NCI-H460 (cell line): ENCODE results near the gene GFRAL. TPM values are rescaled to one million over a fixed set of nuclear protein-coding genes. Genes with fewer than 3 reads are reported as not detected.
"Not testable (repeated sequence)": the region's sequence is repeated elsewhere in the genome, so short reads cannot be mapped to it uniquely, and the experiment has no call there.

Source experiments
- DNase-seq: peaks from one replicate; pipeline ENCODE4 v3.0.0-alpha.2; 2016; ENCODE audit warnings: low read depth; ENCODE audit errors: extremely low read depth
- polyA plus RNA-seq: library from polyadenylated mRNA; depleted of rRNA; stranded (reverse); fragments of >200 nt; gene quantifications from 2 replicates; pipeline ENCODE4 v1.2.3, GENCODE V29; 2014; cell fraction: nucleus; rRNA removed
- total RNA-seq: library from RNA; depleted of rRNA; stranded (reverse); fragments of >200 nt; shearing (Covaris generic); gene quantifications from 2 replicates; pipeline ENCODE4 v1.2.3, GENCODE V29; 2014; rRNA removed

GFRAL gene, protein sequence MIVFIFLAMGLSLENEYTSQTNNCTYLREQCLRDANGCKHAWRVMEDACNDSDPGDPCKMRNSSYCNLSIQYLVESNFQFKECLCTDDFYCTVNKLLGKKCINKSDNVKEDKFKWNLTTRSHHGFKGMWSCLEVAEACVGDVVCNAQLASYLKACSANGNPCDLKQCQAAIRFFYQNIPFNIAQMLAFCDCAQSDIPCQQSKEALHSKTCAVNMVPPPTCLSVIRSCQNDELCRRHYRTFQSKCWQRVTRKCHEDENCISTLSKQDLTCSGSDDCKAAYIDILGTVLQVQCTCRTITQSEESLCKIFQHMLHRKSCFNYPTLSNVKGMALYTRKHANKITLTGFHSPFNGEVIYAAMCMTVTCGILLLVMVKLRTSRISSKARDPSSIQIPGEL
- not detected in 2 replicates for total RNA-seq
- not detected in 2 replicates for polyA plus RNA-seq

GRCh38 chr6:55327169-55327568 is at the start of gene GFRAL:
GFRAL (plus strand) TSS chr6:55327469; CDS start chr6:55327555, 86 bp downstream.
- no peak for DNase-seq

DNA sequence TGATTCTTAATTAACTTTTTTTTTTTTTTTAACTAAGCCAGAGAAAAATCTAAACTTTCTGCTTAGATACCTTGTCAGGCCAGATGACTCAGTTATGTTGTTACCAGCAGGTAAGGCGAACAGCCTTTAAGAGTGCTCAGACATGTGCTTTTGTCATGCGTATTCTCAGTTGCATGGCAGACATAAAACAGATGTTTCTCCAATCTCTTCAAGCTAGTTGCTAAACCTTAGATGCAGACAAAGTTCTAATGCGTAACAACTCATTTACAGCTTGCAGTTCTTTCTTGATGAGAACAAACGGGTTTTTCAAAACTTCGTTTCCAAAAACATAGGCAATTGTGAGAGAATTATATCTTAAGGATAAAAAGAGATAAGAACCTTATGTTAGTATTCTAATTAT is 49.6 kb upstream of the GFRAL start:
- DNase-seq = no peak

DNA sequence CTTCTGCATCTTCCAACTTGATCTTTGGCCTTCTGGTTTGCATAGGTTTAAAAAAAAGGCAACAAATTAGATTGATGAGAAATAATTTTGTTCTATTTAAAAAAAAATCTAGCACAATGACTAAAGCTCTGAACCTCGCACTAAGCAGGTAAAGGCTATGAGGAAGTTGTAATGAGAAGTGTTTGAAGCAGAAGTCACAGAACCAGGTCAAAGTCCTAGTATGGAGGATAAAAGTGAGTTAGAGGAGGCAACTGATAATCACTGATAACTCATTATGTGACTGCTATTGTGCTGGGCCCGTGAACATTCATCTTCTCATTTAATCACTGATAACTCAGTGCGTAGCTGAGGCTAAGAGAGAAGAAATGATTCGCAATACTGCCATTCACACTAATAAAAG is 46.1 kb upstream of the GFRAL start:
- DNase-seq = no peak

- DNase-seq = no peak
Observed at GRCh38 chr6:55282115-55282514, 45.2 kb upstream of the GFRAL start.

DNA sequence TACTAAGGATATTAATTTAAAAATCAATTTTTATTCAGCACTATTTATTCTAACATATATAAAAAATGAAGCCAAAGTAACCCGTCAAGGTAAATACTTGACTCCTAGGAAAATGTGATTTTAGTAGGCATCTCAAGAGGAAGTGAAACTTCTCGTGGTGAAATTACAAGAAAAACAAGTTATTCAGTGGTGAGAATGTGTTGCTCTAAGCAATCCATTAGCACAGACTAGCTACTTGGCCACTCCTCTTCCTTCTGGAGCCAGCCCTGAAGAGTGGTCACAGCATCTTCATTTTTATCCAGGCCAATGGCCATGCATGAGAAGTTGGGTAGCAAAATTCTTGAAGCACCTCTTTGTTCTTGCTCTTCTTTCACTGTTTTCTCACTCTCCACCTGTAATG is 40.4 kb upstream of the GFRAL start:
- no peak for DNase-seq

GRCh38 chr6:55290736-55291135 is 36.5 kb upstream of the GFRAL start:
- DNase-seq = no peak

GRCh38 chr6:55293116-55293515 is 34.2 kb upstream of the GFRAL start:
- peak; percentile 1 for DNase-seq

- DNase-seq = not testable (repeated sequence)
Observed at GRCh38 chr6:55297214-55297613, 30.1 kb upstream of the GFRAL start.

GRCh38 chr6:55299286-55299985 is 27.8 kb upstream of the GFRAL start:
- no peak for DNase-seq

DNA sequence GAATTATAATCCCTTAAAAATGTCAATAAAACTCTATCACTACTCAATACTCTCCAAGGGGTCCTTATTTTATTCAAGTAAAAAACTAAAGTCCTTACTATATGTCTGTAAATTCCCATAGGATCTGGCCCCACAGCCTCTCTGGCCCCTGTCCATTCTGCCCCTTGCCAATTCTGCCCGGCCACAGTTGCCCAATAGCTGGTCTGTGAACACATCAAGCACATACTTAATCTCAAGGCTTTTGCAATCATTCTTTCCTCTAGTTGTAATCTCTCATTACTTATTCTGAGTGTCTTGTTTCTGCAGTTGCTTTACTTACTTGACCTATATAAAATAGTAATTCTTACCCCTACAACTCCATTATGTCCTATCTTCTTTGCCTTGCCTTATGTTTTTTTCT is 22.5 kb upstream of the GFRAL start:
- DNase-seq = no peak

DNA sequence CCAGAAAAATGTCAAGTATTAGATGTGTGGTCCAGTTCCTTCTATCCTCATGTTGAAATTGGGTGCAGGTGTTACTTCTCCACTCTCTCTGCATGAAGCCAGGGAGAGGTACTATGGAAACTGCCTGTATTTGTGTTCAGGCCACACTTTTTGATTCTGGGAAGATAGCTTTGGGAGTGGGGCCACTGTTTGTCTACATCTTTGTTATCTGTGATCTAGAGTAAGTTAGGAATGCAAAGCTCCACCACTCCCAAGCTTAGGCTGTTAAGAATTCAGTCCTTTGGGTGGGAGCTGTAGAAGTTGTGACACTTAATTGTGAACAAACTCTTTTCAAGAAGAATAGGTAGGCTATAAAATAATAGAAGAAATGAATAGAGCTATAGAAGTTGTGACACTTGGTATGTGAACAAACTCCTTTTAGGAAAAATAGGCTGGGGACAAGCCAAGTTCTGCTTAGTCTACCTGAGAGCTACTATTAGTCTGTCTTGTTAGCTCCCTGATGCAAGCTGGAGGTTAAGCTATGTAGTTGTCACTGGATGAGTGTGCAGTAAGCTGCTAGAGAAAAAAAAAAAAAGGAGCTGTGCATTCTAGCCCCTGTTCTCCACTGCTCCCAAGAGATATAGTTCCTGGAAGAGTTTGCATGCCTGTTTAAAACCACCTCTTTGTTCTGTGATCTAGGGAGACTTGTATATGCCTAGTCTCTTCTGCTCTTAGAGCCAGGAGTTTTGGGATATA is 7.1 kb upstream of the GFRAL start:
- no peak for DNase-seq

DNA sequence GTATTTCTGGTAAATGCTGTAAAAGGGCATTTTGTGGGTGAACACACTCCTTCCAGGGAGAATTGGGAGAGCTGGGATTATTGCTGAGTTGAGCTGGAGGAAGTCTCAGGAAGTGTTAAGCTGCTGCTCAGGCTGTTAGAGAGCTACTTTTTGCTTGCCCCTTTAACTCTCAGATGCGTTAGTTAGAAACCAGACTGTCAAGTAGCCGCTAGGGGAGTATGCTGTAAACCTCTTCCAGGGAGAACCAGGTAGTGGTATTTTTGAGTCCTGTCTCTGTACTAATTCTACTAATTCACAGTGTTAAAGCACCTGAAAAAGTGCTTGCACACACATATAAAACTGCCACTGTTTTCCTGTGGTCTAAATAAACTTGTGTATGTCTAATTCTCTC is 6.6 kb upstream of the GFRAL start:
- DNase-seq = no peak

GRCh38 chr6:55377150-55377549 is 49.9 kb downstream of the GFRAL start:
- DNase-seq = no peak

- DNase-seq = no peak
Observed at GRCh38 chr6:55379471-55379870, 52.2 kb downstream of the GFRAL start.

- no peak for DNase-seq
Observed at GRCh38 chr6:55379895-55380294, 52.6 kb downstream of the GFRAL start.

DNA sequence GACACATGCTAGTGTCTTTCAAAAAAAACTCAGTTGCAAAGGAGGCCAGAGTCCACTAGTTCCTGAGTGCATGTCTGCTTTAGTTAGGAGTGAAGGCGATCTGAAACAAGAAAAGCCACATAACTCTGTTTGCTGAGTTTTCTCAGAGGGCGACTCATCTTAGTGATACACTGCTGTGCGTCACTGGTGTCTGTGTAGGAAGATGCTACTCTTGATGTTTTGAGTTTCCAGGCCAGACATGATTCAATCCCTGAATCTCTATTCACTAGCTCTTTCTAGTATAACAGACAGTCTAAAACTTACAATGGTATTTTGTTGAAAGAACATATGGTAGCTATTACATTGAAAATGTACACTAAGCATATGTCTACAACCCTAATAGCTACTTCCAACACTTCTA is 60.9 kb downstream of the GFRAL start:
- no peak for DNase-seq

- DNase-seq = no peak
Observed at GRCh38 chr6:55395871-55396270, 68.6 kb downstream of the GFRAL start.

DNA sequence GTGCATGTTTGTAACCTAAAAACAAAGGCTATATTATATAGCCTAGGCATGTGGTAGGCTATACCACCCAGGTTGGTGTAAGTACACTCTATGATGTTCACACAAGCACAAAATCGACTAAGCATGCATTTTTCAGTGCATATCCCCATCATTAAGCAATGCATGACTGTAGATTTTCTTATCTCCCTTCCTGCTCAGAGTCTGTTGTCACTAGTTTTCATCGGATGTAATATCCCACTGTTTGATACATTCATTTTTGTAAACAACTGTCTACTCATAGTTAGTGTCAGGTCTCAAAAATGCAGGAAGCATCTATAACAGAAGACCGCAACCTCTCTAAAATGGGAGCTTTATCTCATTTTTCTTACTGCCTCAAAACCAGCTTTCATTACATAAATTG is 70.7 kb downstream of the GFRAL start:
- no peak for DNase-seq

DNA sequence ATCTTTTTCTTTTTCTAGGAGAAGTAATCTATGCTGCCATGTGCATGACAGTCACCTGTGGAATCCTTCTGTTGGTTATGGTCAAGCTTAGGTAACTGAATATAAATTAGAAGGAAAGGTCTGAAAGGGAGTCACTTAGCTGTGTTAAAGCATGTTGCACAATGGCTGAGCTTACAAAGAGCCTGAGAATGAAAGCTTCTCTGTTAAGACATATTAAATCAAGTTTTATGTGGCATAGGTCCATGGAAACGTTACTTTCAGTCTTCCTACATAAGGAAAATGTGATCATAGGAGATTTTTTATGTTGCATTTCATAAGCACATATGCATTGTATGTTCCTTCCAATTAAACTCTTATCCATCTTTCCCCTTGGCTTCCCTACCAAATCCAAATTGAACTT is 72.1 kb downstream of the GFRAL start:
- DNase-seq = no peak

GRCh38 chr6:55405474-55406235 is 78.4 kb downstream of the GFRAL start:
- no peak for DNase-seq

GRCh38 chr6:55410674-55411073 is 83.4 kb downstream of the GFRAL start:
- no peak for DNase-seq
